Measurements from ENCODE around the gene TNFRSF14. TPM values are rescaled to one million over a fixed set of nuclear protein-coding genes. Genes with fewer than 3 reads are reported as not detected.

The TNFRSF14 gene
- total RNA-seq, 2 experiments from 2014 or later, result 106 to 111 TPM

GRCh38 chr1:2516946-2517345 lies 39.2 kb upstream of the TNFRSF14 start:
- Mint-ChIP-seq H3K27ac (no peak overlapping the region), H3K36me3 (peaks cover 16% of the 10 kb centered on the region), H3K4me1 (no peaks in the 10 kb centered on the region), H3K4me3 (no peak overlapping the region), H3K27me3 (no peaks in the 10 kb centered on the region), H3K9me3 (ENCODE audit: low read depth) (no peaks in the 10 kb centered on the region)
- no peak for ATAC-seq
- CTCF ChIA-PET, result no interaction called here
- no peak for DNase-seq

- Mint-ChIP-seq H3K9me3 (ENCODE audit: low read depth) (no peaks in the 10 kb centered on the region), H3K4me3 (no peak overlapping the region), H3K36me3 (peaks cover 16% of the 10 kb centered on the region), H3K4me1 (peaks cover 7% of the 10 kb centered on the region), H3K27me3 (no peaks in the 10 kb centered on the region), H3K27ac (no peak overlapping the region)
- DNase-seq, result no peak
- CTCF ChIA-PET, result no interaction called here
- ATAC-seq, result no peak
Measured at GRCh38 chr1:2517966-2518365, 38.2 kb upstream of the TNFRSF14 start.

- Mint-ChIP-seq H3K36me3 (peaks cover 18% of the 10 kb centered on the region), H3K9me3 (ENCODE audit: low read depth) (no peaks in the 10 kb centered on the region), H3K4me3 (no peak overlapping the region), H3K27me3 (no peaks in the 10 kb centered on the region), H3K4me1 (peaks cover 13% of the 10 kb centered on the region), H3K27ac (no peak overlapping the region)
- no peak for ATAC-seq
- CTCF ChIA-PET, result interaction anchor here (2.0 kb wide), 1 partner anchor 30 kb away, joined by 8 read pairs; no protein-coding TSS in a partner anchor
- DNase-seq, result no peak
Measured at GRCh38 chr1:2518528-2518927, 37.6 kb upstream of the TNFRSF14 start.

GRCh38 chr1:2519029-2519685 lies 37.0 kb upstream of the TNFRSF14 start:
- no peak for DNase-seq
- Mint-ChIP-seq H3K4me1 (peaks cover 17% of the 10 kb centered on the region), H3K36me3 (peaks cover 18% of the 10 kb centered on the region), H3K9me3 (ENCODE audit: low read depth) (no peaks in the 10 kb centered on the region), H3K27ac (no peak overlapping the region), H3K27me3 (no peaks in the 10 kb centered on the region), H3K4me3 (no peak overlapping the region)
- CTCF ChIA-PET, result interaction anchor here (2.0 kb wide), 1 partner anchor 29 kb away, joined by 8 read pairs; no protein-coding TSS in a partner anchor
- no peak for ATAC-seq

- Mint-ChIP-seq H3K4me1 (peaks cover 23% of the 10 kb centered on the region), H3K27me3 (no peaks in the 10 kb centered on the region), H3K9me3 (ENCODE audit: low read depth) (no peaks in the 10 kb centered on the region), H3K36me3 (peaks cover 18% of the 10 kb centered on the region), H3K27ac (no peak overlapping the region), H3K4me3 (no peak overlapping the region)
- ATAC-seq (no peak), DNase-seq (no peak)
- CTCF ChIA-PET, result interaction anchor here (2.0 kb wide), 1 partner anchor 28 kb away, joined by 8 read pairs; no protein-coding TSS in a partner anchor
Measured at GRCh38 chr1:2519729-2520128, 36.4 kb upstream of the TNFRSF14 start.

GRCh38 chr1:2520206-2520605 lies 36.0 kb upstream of the TNFRSF14 start:
- Mint-ChIP-seq H3K27ac (no peak overlapping the region), H3K9me3 (ENCODE audit: low read depth) (no peaks in the 10 kb centered on the region), H3K4me1 (peaks cover 28% of the 10 kb centered on the region), H3K36me3 (peaks cover 21% of the 10 kb centered on the region), H3K4me3 (no peak overlapping the region), H3K27me3 (no peaks in the 10 kb centered on the region)
- DNase-seq (no peak), ATAC-seq (no peak)
- CTCF ChIA-PET, result interaction anchor here (2.0 kb wide), 1 partner anchor 28 kb away, joined by 8 read pairs; no protein-coding TSS in a partner anchor

GRCh38 chr1:2520806-2521205 lies 35.4 kb upstream of the TNFRSF14 start:
- peaks cover 23% of the 10 kb centered on the region for H3K36me3 Mint-ChIP-seq
- H3K4me3 Mint-ChIP-seq, result no peak overlapping the region
- H3K4me1 Mint-ChIP-seq, result peaks cover 28% of the 10 kb centered on the region
- no peak for ATAC-seq
- H3K27me3 Mint-ChIP-seq, result no peaks in the 10 kb centered on the region
- CTCF ChIA-PET, result no interaction called here
- no peaks in the 10 kb centered on the region for H3K9me3 Mint-ChIP-seq (ENCODE audit: low read depth)
- no peak for DNase-seq
- H3K27ac Mint-ChIP-seq, result no peak overlapping the region

- no peaks in the 10 kb centered on the region for H3K9me3 Mint-ChIP-seq (ENCODE audit: low read depth)
- H3K36me3 Mint-ChIP-seq, result peaks cover 19% of the 10 kb centered on the region
- no peak overlapping the region for H3K27ac Mint-ChIP-seq
- peak overlapping the region; percentile 73 for H3K4me3 Mint-ChIP-seq
- no peak for ATAC-seq
- peaks cover 2% of the 10 kb centered on the region for H3K27me3 Mint-ChIP-seq
- H3K4me1 Mint-ChIP-seq, result peaks cover 34% of the 10 kb centered on the region
- no peak for DNase-seq
- CTCF ChIA-PET, result no interaction called here
Measured at GRCh38 chr1:2522230-2522629, 33.9 kb upstream of the TNFRSF14 start.

GRCh38 chr1:2523191-2523890 lies 32.8 kb upstream of the TNFRSF14 start:
- Mint-ChIP-seq H3K27me3 (peaks cover 2% of the 10 kb centered on the region), H3K9me3 (ENCODE audit: low read depth) (no peaks in the 10 kb centered on the region), H3K27ac (peak overlapping the region; percentile 88), H3K4me1 (peaks cover 36% of the 10 kb centered on the region), H3K36me3 (peaks cover 17% of the 10 kb centered on the region), H3K4me3 (peak overlapping the region; percentile 73)
- CTCF ChIA-PET, result interaction anchor here (1.0 to 4.9 kb wide), 13 partner anchors 11 to 334 kb away, joined by 3 to 95 read pairs (median 6); partner anchors contain the start of genes FAAP20, PEX10 and TNFRSF14
- DNase-seq, result no peak
- peak; percentile 7 for ATAC-seq

- H3K27ac Mint-ChIP-seq, result peak overlapping the region; percentile 88
- peak overlapping the region; percentile 73 for H3K4me3 Mint-ChIP-seq
- peaks cover 17% of the 10 kb centered on the region for H3K36me3 Mint-ChIP-seq
- H3K4me1 Mint-ChIP-seq, result peaks cover 38% of the 10 kb centered on the region
- CTCF ChIA-PET, result interaction anchor here (1.0 to 4.9 kb wide), 16 partner anchors 10 to 334 kb away, joined by 3 to 95 read pairs (median 4); partner anchors contain the start of genes FAAP20, MORN1, PEX10 and RER1
- ATAC-seq, result peak; percentile 18
- no peaks in the 10 kb centered on the region for H3K9me3 Mint-ChIP-seq (ENCODE audit: low read depth)
- peaks cover 8% of the 10 kb centered on the region for H3K27me3 Mint-ChIP-seq
- peak; percentile 89 for DNase-seq
Measured at GRCh38 chr1:2523891-2524609, 32.1 kb upstream of the TNFRSF14 start.

- H3K27me3 Mint-ChIP-seq, result peaks cover 10% of the 10 kb centered on the region
- peaks cover 16% of the 10 kb centered on the region for H3K36me3 Mint-ChIP-seq
- H3K27ac Mint-ChIP-seq, result peak overlapping the region; percentile 88
- DNase-seq, result no peak
- CTCF ChIA-PET, result interaction anchor here (0.9 to 4.9 kb wide), 9 partner anchors 16 to 134 kb away, joined by 3 to 95 read pairs (median 4); partner anchors contain the start of genes MORN1, PEX10, RER1 and TNFRSF14
- H3K4me1 Mint-ChIP-seq, result peaks cover 38% of the 10 kb centered on the region
- no peak for ATAC-seq
- H3K9me3 Mint-ChIP-seq (ENCODE audit: low read depth), result no peaks in the 10 kb centered on the region
- H3K4me3 Mint-ChIP-seq, result peak overlapping the region; percentile 73
Measured at GRCh38 chr1:2525572-2525919, 30.6 kb upstream of the TNFRSF14 start.

- H3K27ac Mint-ChIP-seq, result peak within 1 kb of the TSS; percentile 88
- peak; percentile 88 for ATAC-seq
- H3K4me3 Mint-ChIP-seq, result peak within 1 kb of the TSS; percentile 73
- H3K36me3 Mint-ChIP-seq, result peaks cover 10% of the 10 kb centered on the region
- no peaks in the 10 kb centered on the region for H3K9me3 Mint-ChIP-seq (ENCODE audit: low read depth)
- CTCF ChIA-PET, result interaction anchor here (0.9 to 4.9 kb wide), 10 partner anchors 15 to 135 kb away, joined by 3 to 95 read pairs (median 4); partner anchors contain the start of genes MORN1, PEX10, RER1 and TNFRSF14
- DNase-seq, result peak; percentile 94
- H3K27me3 Mint-ChIP-seq, result peaks cover 15% of the 10 kb centered on the region
- H3K4me1 Mint-ChIP-seq, result peaks cover 39% of the 10 kb centered on the region
Measured at GRCh38 chr1:2525920-2526823, 30.0 kb upstream of the TNFRSF14 start, which contains the start of gene PANK4. PANK4 (minus strand) TSS chr1:2526596; CDS start chr1:2526587, 9 bp downstream.
